A673 (cell line): ENCODE data around the gene LINC00237.

Source experiments
- EZH2 ChIP-seq: fragments of 200-600 bp; sonication (generic); IDR thresholded peaks from 2 replicates; pipeline ENCODE4 v1.6.1; 2017; ENCODE audit warnings: borderline replicate concordance, low read depth, mild to moderate bottlenecking, mixed read lengths, antibody characterized with exemption, low read length; ENCODE audit not compliant: poor library complexity, severe bottlenecking
- TF ChIP-seq, protein P1 (sequence below): fragments of 300-800, 200-600 bp; sonication (generic); conservative IDR thresholded peaks from 2 replicates; pipeline ENCODE4 v1.5.1; 2017; ENCODE audit warnings: low read depth, mild to moderate bottlenecking, antibody characterized with exemption, low read length, moderate library complexity, mixed read lengths

DNA sequence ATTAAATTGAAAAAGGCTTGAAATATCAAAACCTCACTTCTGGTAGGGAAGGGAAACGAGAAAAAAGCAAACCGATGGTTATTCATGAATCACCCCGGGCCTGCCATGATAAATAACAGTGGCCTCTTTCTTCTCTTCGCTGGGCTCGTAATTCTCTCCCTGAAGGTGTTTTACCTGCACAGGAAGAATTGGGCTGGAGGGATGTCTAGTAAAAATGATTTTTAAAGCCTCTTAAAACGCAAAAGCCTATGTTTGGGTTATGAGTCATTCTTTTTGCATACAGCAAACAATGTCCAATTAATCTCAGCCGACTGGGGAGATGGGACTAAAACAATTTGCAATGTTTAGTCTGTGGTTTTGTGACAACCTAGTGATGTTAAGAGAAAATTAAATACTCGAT, 16.8 kb downstream of the LINC00237 start:
- TF ChIP-seq, protein P1, sequence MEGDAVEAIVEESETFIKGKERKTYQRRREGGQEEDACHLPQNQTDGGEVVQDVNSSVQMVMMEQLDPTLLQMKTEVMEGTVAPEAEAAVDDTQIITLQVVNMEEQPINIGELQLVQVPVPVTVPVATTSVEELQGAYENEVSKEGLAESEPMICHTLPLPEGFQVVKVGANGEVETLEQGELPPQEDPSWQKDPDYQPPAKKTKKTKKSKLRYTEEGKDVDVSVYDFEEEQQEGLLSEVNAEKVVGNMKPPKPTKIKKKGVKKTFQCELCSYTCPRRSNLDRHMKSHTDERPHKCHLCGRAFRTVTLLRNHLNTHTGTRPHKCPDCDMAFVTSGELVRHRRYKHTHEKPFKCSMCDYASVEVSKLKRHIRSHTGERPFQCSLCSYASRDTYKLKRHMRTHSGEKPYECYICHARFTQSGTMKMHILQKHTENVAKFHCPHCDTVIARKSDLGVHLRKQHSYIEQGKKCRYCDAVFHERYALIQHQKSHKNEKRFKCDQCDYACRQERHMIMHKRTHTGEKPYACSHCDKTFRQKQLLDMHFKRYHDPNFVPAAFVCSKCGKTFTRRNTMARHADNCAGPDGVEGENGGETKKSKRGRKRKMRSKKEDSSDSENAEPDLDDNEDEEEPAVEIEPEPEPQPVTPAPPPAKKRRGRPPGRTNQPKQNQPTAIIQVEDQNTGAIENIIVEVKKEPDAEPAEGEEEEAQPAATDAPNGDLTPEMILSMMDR = no peak
- no peak for TF ChIP-seq EZH2
